CD4-positive, alpha-beta T cell (primary cell): ENCODE measurements around the gene CPSF6. TPM values are rescaled to one million over a fixed set of nuclear protein-coding genes. Genes with fewer than 3 reads are reported as not detected.

Source experiments
- ATAC-seq: fragments of 200-7000 bp; cut with Tn5 transposase; one replicate; pipeline ENCODE4 v1.10.0; 2022; ENCODE audit warnings: mild to moderate bottlenecking; ENCODE audit not compliant: poor library complexity
- CTCF ChIA-PET: fragments of 350-600 bp; sonication (Branson Sonifier 250); formaldehyde crosslinking; loops from one replicate; lab custom pipeline; 2021; ENCODE audit warnings: antibody characterized with exemption, inconsistent platforms; lab: Charles Lee
- POLR2A ChIA-PET: fragments of 350-600 bp; sonication (Branson Sonifier 250); formaldehyde crosslinking; loops from one replicate; lab custom pipeline; 2021; ENCODE audit warnings: antibody characterized with exemption, inconsistent platforms; lab: Charles Lee
- DNase-seq, 14 experiments: peaks; one replicate each; pipeline ENCODE4 v3.0.0-alpha.2; 2013 to 2020; ENCODE audit warnings: mixed read lengths in 2 of 14
- H3K27ac ChIP-seq, 2 donors: one replicate each; pipeline versions ENCODE4 v1.5.1 to v1.7.0; 2013; ENCODE audit warnings: low read length in 2 of 2, low read depth in 1 of 2, mild to moderate bottlenecking in 1 of 2
- H3K27me3 ChIP-seq, 2 experiments: 1 replicate in 1 of 2; 2 replicates in 1 of 2; pipeline versions ENCODE4 v1.6.1 to v1.7.0; 2013; ENCODE audit warnings: low read length in 2 of 2, control low read depth in 1 of 2, mild to moderate bottlenecking in 1 of 2, moderate library complexity in 1 of 2; ENCODE audit not compliant: insufficient read depth in 2 of 2, control insufficient read depth in 1 of 2
- H3K36me3 ChIP-seq: one replicate; pipeline ENCODE4 v1.6.1; 2013; ENCODE audit warnings: low read length, control low read depth; ENCODE audit not compliant: insufficient read depth
- H3K4me1 ChIP-seq: one replicate; pipeline ENCODE4 v1.6.1; 2013; ENCODE audit warnings: low read length, control low read depth; ENCODE audit not compliant: insufficient read depth
- H3K4me3 ChIP-seq: one replicate; pipeline ENCODE4 v1.5.1; 2013; ENCODE audit warnings: mild to moderate bottlenecking, low read length, moderate library complexity
- H3K9me3 ChIP-seq, 2 experiments: 1 replicate in 1 of 2; 2 replicates in 1 of 2; pipeline versions ENCODE4 v1.6.1 to v1.7.0; 2013; ENCODE audit warnings: low read length in 2 of 2, mild to moderate bottlenecking in 2 of 2, control low read depth in 1 of 2, moderate library complexity in 1 of 2; ENCODE audit not compliant: control insufficient read depth in 1 of 2, insufficient read depth in 1 of 2
- H3K27ac Mint-ChIP-seq: one replicate; pipeline ENCODE4 v1.8.0; 2020; ENCODE audit warnings: mixed read lengths
- H3K27me3 Mint-ChIP-seq: one replicate; pipeline ENCODE4 v1.8.0; 2021; ENCODE audit warnings: mixed read lengths
- H3K36me3 Mint-ChIP-seq: one replicate; pipeline ENCODE4 v1.8.0; 2021; ENCODE audit warnings: low read depth, mixed read lengths
- H3K4me1 Mint-ChIP-seq: one replicate; pipeline ENCODE4 v1.8.0; 2021; ENCODE audit warnings: low read depth, mixed read lengths
- H3K4me3 Mint-ChIP-seq: one replicate; pipeline ENCODE4 v1.8.0; 2020; ENCODE audit warnings: mild to moderate bottlenecking, mixed read lengths
- H3K9me3 Mint-ChIP-seq: one replicate; pipeline ENCODE4 v1.8.0; 2020; ENCODE audit warnings: mixed read lengths
- CTCF ChIP-seq: fragments of 200-600 bp; IDR thresholded peaks from one replicate; pipeline ENCODE4 v1.8.0; 2022; ENCODE audit warnings: antibody characterized with exemption, mild to moderate bottlenecking
- intact Hi-C, 2 experiments: fragments of 100-400 bp; cut with DNase I in 1 of 2; cut with micrococcal nuclease in 1 of 2; formaldehyde crosslinking; loops; one replicate each; pipeline versions ENCODE4 v1.15.1 to v1.9.0; 2023 to 2025; cut with DNase I, micrococcal nuclease
- total RNA-seq, 174 experiments: library from RNA in 2 of 174; stranded (reverse) in 2 of 174; gene quantifications; one replicate each; pipeline ENCODE4 v1.2.3 and lab custom pipeline; 2021 to 2026

CPSF6 gene
- total RNA-seq, 2 experiments from 2014 or later: 80.9 to 86.7 TPM

DNA sequence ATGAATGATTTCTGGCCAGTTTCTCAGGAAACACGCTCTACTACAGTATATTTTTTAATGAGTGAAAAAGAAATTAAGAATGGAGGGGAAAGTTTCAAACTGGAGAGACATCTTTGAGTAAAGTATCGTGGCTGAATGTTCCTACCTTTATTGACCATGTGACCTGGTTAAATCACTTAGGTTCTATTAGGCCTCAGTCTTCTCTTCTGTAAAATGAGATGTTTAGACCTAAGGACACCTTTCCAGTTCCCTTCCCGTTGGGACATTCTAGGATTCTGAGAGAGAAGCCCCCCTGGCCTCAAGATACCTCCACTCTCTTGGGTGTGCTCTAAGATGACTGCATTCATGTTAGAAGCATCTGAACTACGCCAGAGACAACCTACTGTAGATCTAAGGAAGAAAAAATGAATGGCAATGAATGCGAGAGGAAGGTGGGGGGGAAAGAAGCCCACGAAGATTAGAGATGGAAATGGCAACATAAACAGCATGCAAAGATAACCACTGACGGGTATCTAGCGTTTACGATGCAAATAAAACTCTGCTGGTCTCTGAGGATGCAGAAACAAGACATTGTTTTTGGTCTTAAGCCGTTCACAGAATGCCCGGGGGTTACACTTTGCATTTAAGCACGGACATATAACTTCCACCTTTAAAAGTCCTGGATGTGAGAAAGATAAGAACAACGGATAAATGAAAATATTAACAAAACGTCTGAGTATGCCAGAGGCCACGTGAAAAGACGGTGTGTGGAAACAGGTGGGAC is 599 bp upstream of the CPSF6 start:
- Histone ChIP-seq H3K27me3 (no peaks in the 10 kb centered on the region), H3K4me3 (peak overlapping the region; percentile 87), H3K4me1 (peaks cover 23% of the 10 kb centered on the region), H3K27ac (peak overlapping the region; percentile 69 to 85), H3K9me3 (no peaks in the 10 kb centered on the region), H3K36me3 (no peaks in the 10 kb centered on the region)
- ChIA-PET CTCF (interaction anchor here (0.6 kb wide), 1 partner anchor 15 kb away, joined by 3 read pairs; no protein-coding TSS in a partner anchor), POLR2A (interaction anchor here (0.7 to 2.2 kb wide), 11 partner anchors 9 to 1970 kb away, joined by 3 to 26 read pairs (median 5); partner anchors contain the start of genes CAND1 and CCT2)
- DNase-seq (peak in 3 of 14 experiments; percentile 11 to 56 (median 55)), ATAC-seq (peak; percentile 19)
- Mint-ChIP-seq H3K27ac (peak overlapping the region; percentile 99), H3K4me3 (peak overlapping the region; percentile 81), H3K36me3 (peaks cover 26% of the 10 kb centered on the region), H3K9me3 (no peaks in the 10 kb centered on the region), H3K4me1 (peaks cover 58% of the 10 kb centered on the region), H3K27me3 (no peaks in the 10 kb centered on the region)
- no peak for TF ChIP-seq CTCF
- intact Hi-C loops: loop anchor here in 1 of 2 experiments (5.0 to 10.0 kb wide), 2 partner anchors 424 to 1971 kb away; partner anchors contain the start of gene CAND1

- peaks cover 66% of the 10 kb centered on the region for H3K4me1 Mint-ChIP-seq
These were observed 707 bp downstream of the CPSF6 start for GRCh38 chr12:69239922-69240630.

More at GRCh38 chr12:69239922-69240630, 707 bp downstream of the CPSF6 start:
- Histone ChIP-seq H3K27me3 (no peaks in the 10 kb centered on the region), H3K9me3 (no peaks in the 10 kb centered on the region), H3K4me3 (peak overlapping the region; percentile 87), H3K27ac (peak overlapping the region; percentile 85 to 86), H3K4me1 (peaks cover 36% of the 10 kb centered on the region), H3K36me3 (peaks cover 3% of the 10 kb centered on the region)
- intact Hi-C loops: loop anchor here (2.0 to 10.0 kb wide), 6 partner anchors 15 to 1973 kb away; partner anchors contain the start of genes CAND1 (in 1 of the 2) and RAB3IP (in 1 of the 2)
- Mint-ChIP-seq H3K9me3 (no peaks in the 10 kb centered on the region), H3K4me3 (peak overlapping the region; percentile 97), H3K27me3 (no peaks in the 10 kb centered on the region), H3K36me3 (peaks cover 26% of the 10 kb centered on the region), H3K27ac (peak overlapping the region; percentile 99)
- TF ChIP-seq CTCF: no peak
- CTCF ChIA-PET: interaction anchor here (2.9 kb wide), 1 partner anchor 14 kb away, joined by 10 read pairs; no protein-coding TSS in a partner anchor
- POLR2A ChIA-PET: interaction anchor here (0.5 to 2.2 kb wide), 10 partner anchors 8 to 1971 kb away, joined by 3 to 26 read pairs (median 6); partner anchors contain the start of gene CAND1
- DNase-seq (peak in 13 of 14 experiments; percentile 22 to 73 (median 41)), ATAC-seq (peak; percentile 29)
